Uterus (tissue), 2 donors: ENCODE results near the gene ELL2.

Experiments
- POLR2A ChIP-seq, 2 donors: fragments of 450-650 bp; IDR thresholded peaks; one replicate each; pipeline ENCODE4 v1.6.1; 2016; ENCODE audit warnings: antibody characterized with exemption in 2 of 2, mild to moderate bottlenecking in 1 of 2, moderate library complexity in 1 of 2
- TF ChIP-seq, protein P1 (sequence below), 4 experiments: fragments of 200-600 bp in 2 of 4; fragments of 450-650 bp in 2 of 4; sonication (generic) in 2 of 4; IDR thresholded peaks; one replicate each; pipeline ENCODE4 v1.5.1; 2016 to 2019; ENCODE audit warnings: antibody characterized with exemption in 4 of 4, mild to moderate bottlenecking in 2 of 4, moderate library complexity in 1 of 4

- TF ChIP-seq, protein P1, sequence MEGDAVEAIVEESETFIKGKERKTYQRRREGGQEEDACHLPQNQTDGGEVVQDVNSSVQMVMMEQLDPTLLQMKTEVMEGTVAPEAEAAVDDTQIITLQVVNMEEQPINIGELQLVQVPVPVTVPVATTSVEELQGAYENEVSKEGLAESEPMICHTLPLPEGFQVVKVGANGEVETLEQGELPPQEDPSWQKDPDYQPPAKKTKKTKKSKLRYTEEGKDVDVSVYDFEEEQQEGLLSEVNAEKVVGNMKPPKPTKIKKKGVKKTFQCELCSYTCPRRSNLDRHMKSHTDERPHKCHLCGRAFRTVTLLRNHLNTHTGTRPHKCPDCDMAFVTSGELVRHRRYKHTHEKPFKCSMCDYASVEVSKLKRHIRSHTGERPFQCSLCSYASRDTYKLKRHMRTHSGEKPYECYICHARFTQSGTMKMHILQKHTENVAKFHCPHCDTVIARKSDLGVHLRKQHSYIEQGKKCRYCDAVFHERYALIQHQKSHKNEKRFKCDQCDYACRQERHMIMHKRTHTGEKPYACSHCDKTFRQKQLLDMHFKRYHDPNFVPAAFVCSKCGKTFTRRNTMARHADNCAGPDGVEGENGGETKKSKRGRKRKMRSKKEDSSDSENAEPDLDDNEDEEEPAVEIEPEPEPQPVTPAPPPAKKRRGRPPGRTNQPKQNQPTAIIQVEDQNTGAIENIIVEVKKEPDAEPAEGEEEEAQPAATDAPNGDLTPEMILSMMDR (IDR thresholded peaks at IDR 0.05), result no peak
- TF ChIP-seq POLR2A (IDR thresholded peaks at IDR 0.05), result no peak
Measured at GRCh38 chr5:95835682-95836385, 125.8 kb downstream of the ELL2 start.
